Breast epithelium (tissue), 4 donors: ENCODE data around the gene DELE1. TPM values are rescaled to one million over a fixed set of nuclear protein-coding genes. Genes with fewer than 3 reads are reported as not detected.

Experiments used
- DNase-seq, 2 donors: peaks; one replicate each; pipeline ENCODE4 v3.0.0-alpha.2; 2019; ENCODE audit warnings: low spot score in 2 of 2
- H3K27ac ChIP-seq, 2 donors: fragments of 200-600 bp; sonication (generic) in 1 of 2; one replicate each; pipeline ENCODE4 v1.5.1; 2016 to 2019; ENCODE audit warnings: mild to moderate bottlenecking in 1 of 2
- H3K27me3 ChIP-seq, 2 donors: fragments of 200-600 bp; sonication (generic) in 1 of 2; one replicate each; pipeline versions ENCODE4 v1.5.1 to v1.6.0; 2017 to 2019; ENCODE audit warnings: control low read depth in 1 of 2, mild to moderate bottlenecking in 1 of 2
- H3K36me3 ChIP-seq: fragments of 200-600 bp; one replicate; pipeline ENCODE4 v1.5.1; 2019
- H3K4me1 ChIP-seq, 2 donors: fragments of 200-600 bp; sonication (generic); one replicate each; pipeline ENCODE4 v1.5.1; 2016 to 2019; ENCODE audit warnings: control low read depth in 1 of 2
- H3K4me3 ChIP-seq, 3 donors: fragments of 200-600 bp; sonication (generic); 1 replicate in 2 of 3; 2 replicates in 1 of 3; pipeline ENCODE4 v1.5.1; 2016 to 2019; ENCODE audit warnings: mild to moderate bottlenecking in 3 of 3, moderate library complexity in 2 of 3
- H3K9me3 ChIP-seq, 2 donors: fragments of 200-600 bp; sonication (generic) in 1 of 2; one replicate each; pipeline ENCODE4 v1.5.1; 2016 to 2019; ENCODE audit warnings: control low read depth in 1 of 2
- POLR2A ChIP-seq: fragments of 450-650 bp; IDR thresholded peaks from one replicate; pipeline ENCODE4 v1.6.1; 2016; ENCODE audit warnings: antibody characterized with exemption, mild to moderate bottlenecking, moderate library complexity
- POLR2AphosphoS5 ChIP-seq, 3 donors: sonication (generic); formaldehyde crosslinking; IDR thresholded peaks; one replicate each; pipeline ENCODE4 v1.6.1; 2017; ENCODE audit warnings: antibody characterized with exemption in 3 of 3
- intact Hi-C: fragments of 100-400 bp; cut with DNase I; formaldehyde crosslinking; loops from one replicate; pipeline ENCODE4 v1.15.1; 2023; ENCODE audit warnings: low total_unique reads
- total RNA-seq, 3 donors: library from RNA; depleted of rRNA; stranded (reverse); fragments of >200 nt; gene quantifications; one replicate each; pipeline ENCODE4 v1.1.0, GENCODE V29; 2016
- TF ChIP-seq, protein P1 (sequence below), 3 donors: fragments of 450-650 bp; IDR thresholded peaks; one replicate each; pipeline ENCODE4 v1.5.1; 2016 to 2017; ENCODE audit warnings: antibody characterized with exemption in 3 of 3, mild to moderate bottlenecking in 3 of 3, moderate library complexity in 3 of 3

DELE1 gene
- total RNA-seq, 3 donors from 2014 or later, result 74.6 to 95.1 (median 76.7) TPM

DNA sequence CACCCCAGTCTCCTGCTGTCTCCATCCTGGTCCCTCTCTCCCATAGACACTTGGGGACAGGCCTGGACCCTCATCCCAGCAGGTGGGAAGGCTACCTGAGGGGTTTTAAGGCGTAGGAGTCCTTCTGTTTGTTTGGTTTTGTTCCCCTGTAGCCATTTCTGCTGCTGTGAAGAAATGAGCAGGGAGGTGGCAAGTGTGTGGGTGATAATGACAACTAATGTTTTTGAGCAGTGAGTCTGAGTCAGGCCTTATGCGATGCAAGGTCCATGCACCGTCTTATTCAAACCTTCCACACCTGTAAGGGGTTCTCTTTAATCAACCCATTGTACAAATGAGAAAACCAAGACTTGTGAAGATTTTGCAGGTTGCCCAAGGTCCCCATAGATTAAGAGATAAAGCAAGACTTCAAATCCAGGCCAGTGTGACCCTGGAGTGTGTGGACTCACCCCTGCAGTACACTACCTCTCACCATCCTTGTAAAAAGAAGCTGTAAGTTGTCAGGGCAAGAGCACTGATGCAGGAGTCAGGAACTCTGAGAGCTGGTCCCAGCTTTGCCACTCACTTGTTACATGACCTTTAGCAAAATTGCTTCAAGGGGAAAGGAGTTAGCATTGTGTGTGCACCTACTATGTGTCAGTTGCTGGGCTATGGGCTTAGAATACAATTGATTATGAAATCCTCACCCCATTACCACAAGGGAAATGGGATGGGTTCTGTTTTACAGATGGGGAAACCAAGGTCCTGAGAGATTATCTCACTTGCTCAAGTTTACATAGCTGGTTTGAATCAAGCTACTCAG, 26.7 kb downstream of the DELE1 start:
- Histone ChIP-seq H3K27ac (no peak overlapping the region), H3K9me3 (no peaks in the 10 kb centered on the region), H3K27me3 (no peaks in the 10 kb centered on the region), H3K36me3 (no peaks in the 10 kb centered on the region), H3K4me3 (no peak overlapping the region), H3K4me1 (no peaks in the 10 kb centered on the region)
- intact Hi-C loops, result loop anchor here (5.0 kb wide), 1 partner anchor 913 kb away; no protein-coding TSS in a partner anchor
- TF ChIP-seq, protein P1, sequence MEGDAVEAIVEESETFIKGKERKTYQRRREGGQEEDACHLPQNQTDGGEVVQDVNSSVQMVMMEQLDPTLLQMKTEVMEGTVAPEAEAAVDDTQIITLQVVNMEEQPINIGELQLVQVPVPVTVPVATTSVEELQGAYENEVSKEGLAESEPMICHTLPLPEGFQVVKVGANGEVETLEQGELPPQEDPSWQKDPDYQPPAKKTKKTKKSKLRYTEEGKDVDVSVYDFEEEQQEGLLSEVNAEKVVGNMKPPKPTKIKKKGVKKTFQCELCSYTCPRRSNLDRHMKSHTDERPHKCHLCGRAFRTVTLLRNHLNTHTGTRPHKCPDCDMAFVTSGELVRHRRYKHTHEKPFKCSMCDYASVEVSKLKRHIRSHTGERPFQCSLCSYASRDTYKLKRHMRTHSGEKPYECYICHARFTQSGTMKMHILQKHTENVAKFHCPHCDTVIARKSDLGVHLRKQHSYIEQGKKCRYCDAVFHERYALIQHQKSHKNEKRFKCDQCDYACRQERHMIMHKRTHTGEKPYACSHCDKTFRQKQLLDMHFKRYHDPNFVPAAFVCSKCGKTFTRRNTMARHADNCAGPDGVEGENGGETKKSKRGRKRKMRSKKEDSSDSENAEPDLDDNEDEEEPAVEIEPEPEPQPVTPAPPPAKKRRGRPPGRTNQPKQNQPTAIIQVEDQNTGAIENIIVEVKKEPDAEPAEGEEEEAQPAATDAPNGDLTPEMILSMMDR (IDR thresholded peaks at IDR 0.05), result no peak
- TF ChIP-seq POLR2A (no peak), POLR2AphosphoS5 (IDR thresholded peaks at IDR 0.05) (no peak)
- DNase-seq, result no peak

DNA sequence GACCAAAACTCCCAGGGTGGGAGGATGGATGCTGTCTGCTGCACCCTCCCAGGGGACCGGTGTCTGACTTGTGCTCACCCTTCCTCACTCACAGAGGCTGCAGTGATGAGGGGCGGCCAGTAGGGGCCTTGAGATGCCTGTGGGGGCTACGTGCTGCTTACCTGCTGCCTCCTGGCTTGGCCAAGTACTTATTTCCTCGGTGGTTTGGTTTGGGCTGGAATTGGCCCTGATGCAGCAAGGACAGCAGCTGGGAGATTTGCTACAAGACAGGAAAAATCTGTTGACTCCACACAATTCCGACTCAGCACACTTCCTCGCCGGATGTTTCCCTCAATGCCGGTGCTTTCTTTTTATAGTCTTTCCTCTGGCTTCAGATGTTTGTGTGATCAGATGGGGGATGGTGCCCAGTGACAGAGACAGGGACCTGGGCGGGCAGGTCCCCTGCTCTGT, 27.7 kb downstream of the DELE1 start:
- Histone ChIP-seq H3K27ac (no peak overlapping the region), H3K4me3 (no peak overlapping the region), H3K27me3 (no peaks in the 10 kb centered on the region), H3K36me3 (no peaks in the 10 kb centered on the region), H3K4me1 (no peaks in the 10 kb centered on the region), H3K9me3 (no peaks in the 10 kb centered on the region)
- intact Hi-C loops, result loop anchor here (5.0 kb wide), 1 partner anchor 914 kb away; no protein-coding TSS in a partner anchor
- no peak for DNase-seq
- no peak for TF ChIP-seq POLR2A
- TF ChIP-seq, protein P1 (IDR thresholded peaks at IDR 0.05), result no peak
- no peak for TF ChIP-seq POLR2AphosphoS5 (IDR thresholded peaks at IDR 0.05)

DNA sequence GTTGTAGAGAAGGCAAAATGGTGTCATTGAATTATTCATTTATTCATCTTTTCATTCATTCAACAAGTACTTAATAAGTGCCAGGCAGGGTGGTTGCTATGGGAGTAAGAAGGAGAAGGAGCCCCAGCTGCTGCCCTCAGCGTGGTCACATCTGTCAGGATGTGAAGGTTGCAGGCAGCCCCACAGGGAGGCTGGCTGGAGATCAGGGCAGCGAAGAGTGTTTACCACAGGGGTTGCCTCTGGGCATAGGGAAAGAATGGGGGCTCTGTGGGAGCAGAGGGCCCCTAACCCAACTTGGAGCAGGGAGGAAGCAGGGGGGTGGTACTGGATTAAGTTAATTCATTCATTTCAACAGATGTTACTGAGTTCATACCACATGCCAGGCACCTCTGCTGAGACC, 28.3 kb downstream of the DELE1 start:
- no peak overlapping the region for H3K27ac ChIP-seq
- no peaks in the 10 kb centered on the region for H3K9me3 ChIP-seq
- TF ChIP-seq POLR2AphosphoS5 (IDR thresholded peaks at IDR 0.05), result no peak
- TF ChIP-seq, protein P1 (IDR thresholded peaks at IDR 0.05), result no peak
- no peak for TF ChIP-seq POLR2A
- DNase-seq, result no peak
- no peak overlapping the region for H3K4me3 ChIP-seq
- intact Hi-C loops, result loop anchor here (5.0 kb wide), 1 partner anchor 915 kb away; no protein-coding TSS in a partner anchor
- H3K36me3 ChIP-seq, result no peaks in the 10 kb centered on the region
- H3K27me3 ChIP-seq, result no peaks in the 10 kb centered on the region
- H3K4me1 ChIP-seq, result no peaks in the 10 kb centered on the region

DNA sequence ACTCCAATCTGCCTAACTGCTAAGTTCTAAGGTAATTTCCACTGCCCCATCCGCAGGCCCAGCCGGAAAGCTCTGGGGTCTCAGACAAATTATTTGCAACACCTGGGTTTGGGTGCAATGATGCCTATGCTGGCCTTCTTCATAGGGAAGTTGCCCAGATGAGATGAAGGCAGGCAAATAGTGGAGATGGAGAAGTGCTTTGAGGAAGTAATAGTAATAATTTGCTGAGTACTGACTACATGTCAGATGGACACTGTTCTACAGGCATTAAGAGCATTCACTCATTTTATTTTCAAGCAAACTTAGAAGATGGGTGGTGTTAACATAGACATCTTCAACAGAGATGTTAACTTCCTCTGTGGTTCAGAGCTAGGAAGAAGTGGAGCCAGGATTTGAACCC, 30.5 kb downstream of the DELE1 start:
- no peak overlapping the region for H3K27ac ChIP-seq
- no peaks in the 10 kb centered on the region for H3K27me3 ChIP-seq
- intact Hi-C loops, result loop anchor here (5.0 kb wide), 1 partner anchor 917 kb away; no protein-coding TSS in a partner anchor
- no peaks in the 10 kb centered on the region for H3K36me3 ChIP-seq
- no peaks in the 10 kb centered on the region for H3K4me1 ChIP-seq
- TF ChIP-seq, protein P1 (IDR thresholded peaks at IDR 0.05), result no peak
- no peak for TF ChIP-seq POLR2A
- no peak for TF ChIP-seq POLR2AphosphoS5 (IDR thresholded peaks at IDR 0.05)
- no peaks in the 10 kb centered on the region for H3K9me3 ChIP-seq
- no peak for DNase-seq
- H3K4me3 ChIP-seq, result no peak overlapping the region

DNA sequence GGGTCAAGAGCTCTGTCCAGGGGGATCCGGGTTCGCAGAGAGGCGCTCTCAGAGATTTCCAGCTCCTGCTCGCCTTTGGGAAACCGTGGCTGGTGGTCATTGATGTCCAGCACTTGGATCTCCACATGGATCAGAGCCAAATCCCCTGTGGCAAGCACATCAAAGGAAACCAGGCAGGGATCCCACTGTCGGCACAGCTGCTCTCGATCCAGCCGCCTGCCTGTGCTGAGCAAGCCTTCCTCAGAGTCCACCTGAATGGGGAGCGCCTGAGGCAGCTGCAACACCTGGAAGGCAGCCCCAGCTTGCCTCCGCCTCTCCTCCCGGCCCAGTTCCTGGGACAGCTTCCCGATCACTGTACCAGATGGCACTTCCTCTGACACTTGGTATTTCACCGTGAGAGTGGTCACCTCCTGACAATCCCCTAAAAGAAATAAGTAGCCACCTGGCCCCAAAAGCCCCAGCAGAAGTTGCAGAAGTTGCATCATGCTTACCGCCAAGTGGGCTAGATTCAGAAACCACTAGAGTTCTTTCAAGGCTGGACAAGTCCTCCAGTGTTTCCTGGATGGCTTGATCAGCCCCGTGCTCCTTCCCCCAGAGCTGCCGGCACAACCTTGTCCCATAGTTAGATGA, 33.8 kb downstream of the DELE1 start:
- no peaks in the 10 kb centered on the region for H3K4me1 ChIP-seq
- H3K27ac ChIP-seq, result peak overlapping the region in 1 of 2 donors; percentile 69
- no peaks in the 10 kb centered on the region for H3K36me3 ChIP-seq
- no peaks in the 10 kb centered on the region for H3K27me3 ChIP-seq
- TF ChIP-seq POLR2AphosphoS5 (IDR thresholded peaks at IDR 0.05), result no peak
- TF ChIP-seq, protein P1 (IDR thresholded peaks at IDR 0.05), result no peak
- TF ChIP-seq POLR2A, result no peak
- H3K9me3 ChIP-seq, result no peaks in the 10 kb centered on the region
- intact Hi-C loops, result no loop called here
- no peak for DNase-seq
- H3K4me3 ChIP-seq, result peak overlapping the region in 1 of 3 donors; percentile 43
